NCI-H146 treated with DMSO at 0.1 percent for 48 hours (cell line): Measurements from ENCODE around the gene GPC5.
A peak's percentile ranks its signal among the peaks of the same experiment; 100 is the strongest.

Experiments
- DNase-seq: peaks from one replicate; lab custom pipeline; 2025; ENCODE audit not compliant: unreplicated experiment; lab: John Stamatoyannopoulos, UW

The GPC5 gene

GRCh38 chr13:91950803-91951202 lies 552.4 kb downstream of the GPC5 start:
- DNase-seq, result no peak

GRCh38 chr13:91955546-91956355 lies 557.3 kb downstream of the GPC5 start:
- DNase-seq, result no peak

DNA sequence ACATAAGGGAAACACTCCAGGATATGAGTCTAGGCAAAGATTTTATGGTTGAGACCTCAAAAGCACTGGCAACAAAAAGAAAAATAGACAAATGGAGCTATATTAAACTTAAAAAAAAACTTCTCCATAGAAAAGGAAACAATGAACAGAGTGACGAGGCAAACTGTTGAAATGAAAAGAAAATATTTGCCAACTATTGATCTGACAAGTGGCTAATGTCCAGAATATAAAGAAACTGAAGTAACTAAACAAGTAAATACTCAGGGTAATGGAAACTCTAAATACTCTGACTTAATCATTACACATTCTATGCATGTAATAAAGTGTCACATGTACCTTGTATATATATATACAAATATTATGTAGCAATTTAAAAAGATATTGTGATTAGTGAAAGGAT lies 562.5 kb downstream of the GPC5 start:
- DNase-seq, result no peak

GRCh38 chr13:91962946-91963345 lies 564.5 kb downstream of the GPC5 start:
- DNase-seq, result no peak

GRCh38 chr13:91965511-91965910 lies 567.1 kb downstream of the GPC5 start:
- DNase-seq, result no peak

DNA sequence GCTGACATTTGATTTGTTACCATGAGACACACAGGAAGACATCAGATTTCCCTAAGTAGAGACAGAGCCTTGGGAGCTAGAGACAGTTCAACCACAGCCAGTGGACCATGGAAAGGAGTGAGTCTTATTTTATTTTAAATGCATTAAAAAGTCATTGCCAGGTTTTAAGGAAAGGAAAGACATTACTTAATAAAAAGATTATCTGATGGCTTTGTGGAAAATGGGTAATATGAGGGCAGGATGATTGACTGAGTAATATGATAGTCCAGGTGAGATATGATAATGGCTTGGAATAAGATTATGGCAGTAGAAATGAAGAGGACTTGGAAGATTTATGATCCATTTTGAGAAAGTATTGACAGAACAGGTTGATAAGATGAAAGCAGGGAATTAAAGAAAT lies 580.1 kb downstream of the GPC5 start:
- no peak for DNase-seq

DNA sequence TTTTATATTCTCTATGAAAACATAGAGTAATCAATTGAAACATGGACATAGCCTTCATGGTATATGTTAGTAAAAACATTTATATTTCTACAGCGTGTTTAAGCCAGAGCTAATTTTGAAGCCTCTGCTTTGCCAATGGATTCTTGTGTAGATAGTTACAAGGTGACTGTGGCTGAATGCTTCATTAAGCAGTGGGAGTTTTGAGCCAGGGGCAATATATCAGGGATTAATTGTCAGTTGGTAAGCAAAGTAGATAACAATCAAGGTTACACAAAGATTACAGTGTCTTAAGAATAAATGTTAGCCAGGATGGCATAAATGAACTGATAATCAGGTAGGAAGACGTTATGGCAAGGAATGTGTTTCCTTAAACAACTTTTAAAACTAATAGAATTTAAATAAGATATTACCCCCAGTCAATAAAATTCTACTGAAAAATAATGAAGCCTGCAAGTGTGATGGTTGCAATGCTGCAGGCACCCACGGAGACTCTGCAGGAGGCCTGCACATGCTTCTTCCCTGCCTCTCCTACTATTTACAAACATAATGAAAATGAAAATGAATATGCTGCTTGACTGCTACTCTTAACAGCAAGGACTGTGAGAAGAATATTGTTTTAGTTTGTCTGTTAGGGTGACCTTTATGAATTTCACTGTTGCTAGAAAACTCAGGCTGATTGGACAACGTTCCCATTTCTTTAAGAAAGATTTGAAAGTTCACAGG lies 588.5 kb downstream of the GPC5 start:
- DNase-seq, result no peak

DNA sequence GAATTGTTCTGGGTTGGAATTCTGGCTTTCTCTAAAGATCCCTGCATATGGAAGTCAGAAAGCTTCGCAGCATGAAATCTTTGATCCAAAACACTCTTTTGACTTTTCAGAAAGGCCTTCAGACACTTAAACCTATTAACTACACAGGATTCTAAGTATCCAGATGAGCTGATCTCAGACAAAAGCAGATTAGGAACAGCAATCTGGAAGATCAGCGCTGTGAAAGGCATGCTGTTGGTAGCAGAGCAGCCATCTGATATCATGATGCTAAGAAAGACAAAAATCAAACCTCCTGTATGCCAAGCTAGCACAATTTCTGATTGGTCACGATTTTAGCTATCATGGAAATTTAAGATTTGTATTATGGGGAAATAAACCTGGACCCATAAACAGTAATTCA lies 589.9 kb downstream of the GPC5 start:
- DNase-seq, result no peak

GRCh38 chr13:92012787-92013186 lies 614.4 kb downstream of the GPC5 start:
- DNase-seq, result no peak

GRCh38 chr13:92017737-92018136 lies 619.3 kb downstream of the GPC5 start:
- DNase-seq, result no peak

GRCh38 chr13:92028695-92029094 lies 630.3 kb downstream of the GPC5 start:
- DNase-seq, result no peak

DNA sequence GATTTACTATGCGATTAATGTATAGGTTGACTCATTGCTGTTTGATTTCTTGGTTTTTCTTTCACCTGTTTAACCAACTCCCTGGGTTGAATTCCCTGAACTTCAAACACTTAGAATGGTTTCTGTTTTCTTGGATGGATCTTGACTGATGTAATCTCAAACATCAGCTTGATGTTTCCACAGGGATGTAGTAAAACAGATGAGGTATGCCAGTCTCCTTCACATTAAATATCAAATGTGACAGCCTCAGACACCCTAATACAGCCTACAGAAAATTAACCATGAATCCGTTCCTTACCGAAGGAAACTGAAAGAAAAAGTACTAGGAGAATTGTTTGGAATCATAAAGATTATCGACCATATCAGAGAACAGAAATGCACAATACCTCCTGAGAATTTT lies 631.2 kb downstream of the GPC5 start:
- DNase-seq, result no peak

DNA sequence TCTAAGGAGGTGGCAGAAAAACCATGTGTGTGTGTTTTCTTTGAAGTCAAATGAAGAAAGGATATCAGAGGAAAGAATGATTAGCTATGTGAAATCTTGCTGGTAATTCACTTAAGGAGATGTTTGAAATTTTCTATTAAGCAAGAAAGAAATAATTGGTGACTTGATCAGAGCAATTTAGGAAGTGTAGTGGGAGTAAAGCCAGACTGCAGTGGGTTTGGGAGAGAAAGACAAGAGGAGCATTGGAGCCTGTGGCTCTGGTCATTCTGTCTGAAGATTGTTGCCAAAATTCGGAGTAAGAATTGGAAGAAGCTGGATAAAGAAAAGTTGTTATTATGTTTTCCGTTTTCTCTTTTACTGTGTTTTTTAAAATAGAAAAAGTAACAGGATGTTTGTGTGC lies 640.5 kb downstream of the GPC5 start:
- DNase-seq, result no peak

DNA sequence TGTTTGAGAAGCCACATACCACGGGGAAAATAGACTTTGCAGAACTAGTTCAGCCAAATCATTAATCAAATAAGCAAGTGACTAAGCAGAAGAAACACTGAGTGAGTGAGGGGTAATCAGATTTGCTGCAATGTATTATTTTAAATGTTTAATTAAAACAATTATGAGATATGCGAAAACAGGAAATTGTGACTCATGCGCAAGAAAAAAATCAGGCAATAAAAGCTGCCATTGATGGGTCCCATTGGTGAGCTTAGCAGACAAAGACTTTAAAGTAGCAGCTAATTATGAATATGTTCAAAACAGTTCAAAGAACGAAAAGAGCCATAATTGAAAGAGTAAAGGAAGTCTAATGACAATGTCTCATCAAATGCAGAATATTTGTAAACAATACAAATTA lies 644.1 kb downstream of the GPC5 start:
- no peak for DNase-seq

DNA sequence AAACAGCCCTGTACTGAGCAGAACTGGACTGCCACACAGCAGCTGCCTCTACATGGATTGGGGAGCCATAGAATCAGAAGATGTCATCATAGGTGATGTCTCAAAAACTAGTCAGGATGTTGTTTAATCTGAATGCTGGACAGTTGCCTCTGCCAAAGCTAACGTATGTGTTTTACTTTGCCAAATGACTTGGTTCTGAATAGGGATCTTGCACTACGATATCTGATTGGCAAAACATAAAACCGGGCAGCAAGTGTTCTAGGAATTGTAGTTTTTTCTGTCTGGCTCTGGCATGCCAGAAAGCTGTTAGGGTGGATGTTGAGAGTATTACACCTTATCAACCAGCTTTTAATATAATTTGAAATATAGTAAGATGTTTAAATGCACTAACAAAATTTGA lies 645.9 kb downstream of the GPC5 start:
- DNase-seq, result no peak

DNA sequence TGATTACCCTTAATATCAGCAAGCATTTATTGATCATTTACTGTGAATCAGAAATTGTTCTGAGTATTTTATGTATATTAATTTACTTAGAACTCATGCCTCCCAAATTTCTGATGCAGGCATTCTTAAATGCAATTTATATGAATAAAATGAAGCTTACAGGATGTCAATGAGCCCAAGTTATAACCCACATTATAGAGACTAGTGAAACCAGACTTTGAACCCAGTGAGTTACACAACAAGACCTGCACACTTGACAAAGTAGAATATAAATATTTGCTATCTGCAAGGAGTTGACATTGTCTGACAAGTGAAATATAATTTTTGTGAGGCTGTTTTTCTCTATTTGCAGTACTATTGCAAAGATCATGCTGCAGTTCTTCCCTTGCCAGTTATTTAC lies 656.0 kb downstream of the GPC5 start:
- DNase-seq, result no peak

- DNase-seq, result no peak
Measured at GRCh38 chr13:92074658-92075057, 676.2 kb downstream of the GPC5 start.

DNA sequence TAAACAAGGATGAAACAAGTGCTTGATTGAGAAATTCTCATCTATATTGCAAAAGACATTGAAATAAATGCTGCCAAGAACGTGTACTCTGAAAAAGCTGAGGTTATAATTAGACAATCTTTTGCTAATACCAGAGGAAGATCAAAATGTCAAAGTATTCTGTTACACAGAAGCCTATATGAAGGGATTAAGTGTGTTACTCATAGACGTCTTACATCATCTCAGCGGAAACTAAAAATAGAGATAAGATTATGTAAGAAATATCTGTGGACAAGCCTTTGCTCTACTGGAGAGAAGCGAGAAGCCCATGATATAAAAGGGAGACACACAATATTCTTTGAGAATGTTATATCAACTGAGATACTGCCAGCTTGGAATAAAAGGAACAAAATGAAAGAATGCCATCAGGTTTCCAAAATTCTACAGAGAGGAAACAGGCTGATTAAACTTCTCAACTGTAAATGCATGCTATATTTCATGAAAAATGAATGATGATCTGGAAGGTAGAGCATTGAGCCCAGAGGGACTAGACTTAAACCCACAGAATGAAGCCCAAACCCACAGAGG lies 699.0 kb downstream of the GPC5 start:
- DNase-seq, result no peak

DNA sequence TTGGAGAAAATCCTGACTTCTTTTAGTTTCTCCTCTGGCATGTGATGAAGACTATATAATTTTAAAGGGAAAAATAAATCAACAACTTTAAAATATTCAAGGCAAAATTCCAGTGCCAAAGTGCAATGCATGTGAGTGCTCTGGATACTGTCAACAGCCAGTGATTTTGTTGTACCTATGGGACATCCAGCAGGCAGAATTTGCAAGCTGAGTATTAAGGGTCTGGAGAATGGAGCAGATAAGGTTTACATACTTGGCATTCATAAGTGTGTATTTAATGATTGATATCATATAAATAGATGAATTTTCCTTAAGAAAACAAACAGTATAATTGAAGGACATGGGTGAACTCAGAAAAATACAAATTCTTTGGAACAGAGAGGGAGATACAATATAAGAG lies 703.4 kb downstream of the GPC5 start:
- DNase-seq, result no peak

DNA sequence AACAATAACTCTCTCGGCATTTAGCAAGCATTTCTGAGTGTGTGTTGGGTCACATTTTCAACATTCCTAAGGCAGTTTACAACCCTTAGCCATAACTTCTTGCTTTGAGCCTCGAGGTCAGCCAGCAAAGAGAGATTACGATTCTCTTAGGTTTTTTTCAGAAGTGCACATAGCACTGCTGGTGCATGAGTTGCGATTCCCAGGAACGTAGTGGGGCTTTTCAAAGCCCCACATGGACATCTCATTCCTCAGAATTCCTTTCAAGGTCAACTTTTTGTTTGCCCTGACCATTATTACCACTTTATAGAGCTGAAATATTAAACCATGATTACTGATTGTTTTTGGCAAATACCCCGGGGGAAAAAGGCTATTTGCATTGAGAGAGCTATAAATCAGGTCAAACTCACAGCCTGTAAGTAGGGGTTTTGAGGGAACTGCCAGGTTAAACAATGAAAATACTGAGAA lies 705.3 kb downstream of the GPC5 start:
- peak; percentile 75 for DNase-seq

- DNase-seq, result no peak
Measured at GRCh38 chr13:92122186-92122853, 723.9 kb downstream of the GPC5 start.

- no peak for DNase-seq
Measured at GRCh38 chr13:92126399-92126798, 728.0 kb downstream of the GPC5 start.
